GM21529 (cell line): ENCODE results near the gene ENOX2.
"Not testable (repeated sequence)": the region's sequence is repeated elsewhere in the genome, so short reads cannot be mapped to it uniquely, and the experiment has no call there.

Experiments used
- ATAC-seq: cut with Tn5 transposase; IDR thresholded peaks from one replicate; pipeline ENCODE4 v1.9.1; 2021; ENCODE audit not compliant: unreplicated experiment

ENOX2 gene

GRCh38 chrX:130758072-130758471 is 144.9 kb downstream of the ENOX2 start:
- no peak for ATAC-seq

GRCh38 chrX:130756233-130756632 is 146.8 kb downstream of the ENOX2 start:
- no peak for ATAC-seq

GRCh38 chrX:130754353-130754752 is 148.7 kb downstream of the ENOX2 start:
- no peak for ATAC-seq

GRCh38 chrX:130746709-130747342 is 156.2 kb downstream of the ENOX2 start:
- ATAC-seq = no peak

- no peak for ATAC-seq
Measured at GRCh38 chrX:130746077-130746476, 156.9 kb downstream of the ENOX2 start.

- ATAC-seq = no peak
Measured at GRCh38 chrX:130741584-130741983, 161.4 kb downstream of the ENOX2 start.

GRCh38 chrX:130741151-130741550 is 161.9 kb downstream of the ENOX2 start:
- no peak for ATAC-seq

GRCh38 chrX:130738638-130739195 is 164.3 kb downstream of the ENOX2 start:
- no peak for ATAC-seq

- no peak for ATAC-seq
Measured at GRCh38 chrX:130734713-130735112, 168.3 kb downstream of the ENOX2 start.

- no peak for ATAC-seq
Measured at GRCh38 chrX:130728208-130728607, 174.8 kb downstream of the ENOX2 start.

- no peak for ATAC-seq
Measured at GRCh38 chrX:130726661-130727060, 176.3 kb downstream of the ENOX2 start.

GRCh38 chrX:130725519-130725918 is 177.5 kb downstream of the ENOX2 start:
- ATAC-seq = no peak

GRCh38 chrX:130719413-130719812 is 183.6 kb downstream of the ENOX2 start:
- no peak for ATAC-seq

- ATAC-seq = no peak
Measured at GRCh38 chrX:130718137-130718536, 184.9 kb downstream of the ENOX2 start.

GRCh38 chrX:130716781-130717413 is 186.1 kb downstream of the ENOX2 start:
- no peak for ATAC-seq

GRCh38 chrX:130716346-130716745 is 186.7 kb downstream of the ENOX2 start:
- ATAC-seq = no peak

GRCh38 chrX:130715299-130715698 is 187.7 kb downstream of the ENOX2 start:
- ATAC-seq = no peak

- no peak for ATAC-seq
Measured at GRCh38 chrX:130714665-130715064, 188.3 kb downstream of the ENOX2 start.

GRCh38 chrX:130714135-130714534 is 188.9 kb downstream of the ENOX2 start:
- ATAC-seq = no peak

GRCh38 chrX:130709178-130709577 is 193.8 kb downstream of the ENOX2 start:
- ATAC-seq = not testable (repeated sequence)

- no peak for ATAC-seq
Measured at GRCh38 chrX:130705591-130705990, 197.4 kb downstream of the ENOX2 start.
